Bronchial epithelial cell (primary cell): Measurements from ENCODE around the gene LKAAEAR1. TPM values are rescaled to one million over a fixed set of nuclear protein-coding genes. Genes with fewer than 3 reads are reported as not detected.

Source experiments
- DNase-seq: peaks from one replicate; pipeline ENCODE4 v3.0.0-alpha.2; 2010; ENCODE audit warnings: low read depth
- FAIRE-seq: peaks from 2 replicates; lab custom pipeline; 2011; peaks lifted over from hg19 to GRCh38; lab: Jason Lieb, UNC
- H3K27me3 ChIP-seq: 2 replicates; pipeline ENCODE4 v1.5.1; 2011; ENCODE audit warnings: low read length; ENCODE audit not compliant: control insufficient read depth, insufficient read depth
- H3K36me3 ChIP-seq: 2 replicates; pipeline ENCODE4 v1.5.1; 2011; ENCODE audit warnings: low read length; ENCODE audit not compliant: control insufficient read depth, insufficient read depth
- H3K4me3 ChIP-seq: 2 replicates; pipeline ENCODE4 v1.5.1; 2011; ENCODE audit warnings: mild to moderate bottlenecking, low read depth, low read length, control low read depth
- CTCF ChIP-seq: IDR thresholded peaks from 2 replicates; pipeline ENCODE4 v1.5.1; 2011; ENCODE audit warnings: mild to moderate bottlenecking, moderate library complexity, low read length, control low read depth, inconsistent platforms; ENCODE audit not compliant: insufficient read depth, severe bottlenecking
- total RNA-seq: library from RNA; depleted of rRNA; stranded (reverse); fragments of >200 nt; gene quantifications from 2 replicates; pipeline ENCODE4 v1.2.1, GENCODE V29; 2014

LKAAEAR1 gene
- total RNA-seq, 1 donor from 2014 or later: not detected

GRCh38 chr20:64037199-64037497, 47.0 kb downstream of the LKAAEAR1 start:
- Histone ChIP-seq H3K27me3 (peaks cover 1% of the 10 kb centered on the region), H3K36me3 (peaks cover 3% of the 10 kb centered on the region), H3K4me3 (no peak overlapping the region)
- DNase-seq (no peak), FAIRE-seq (no peak)
- no peak for TF ChIP-seq CTCF

- FAIRE-seq: no peak
- no peak for TF ChIP-seq CTCF
- H3K4me3 ChIP-seq: no peak overlapping the region
- H3K36me3 ChIP-seq: peaks cover 7% of the 10 kb centered on the region
- peaks cover 1% of the 10 kb centered on the region for H3K27me3 ChIP-seq
- DNase-seq: no peak
Measured at GRCh38 chr20:64036346-64037198, 47.6 kb downstream of the LKAAEAR1 start.

- peaks cover 1% of the 10 kb centered on the region for H3K27me3 ChIP-seq
- H3K36me3 ChIP-seq: peaks cover 7% of the 10 kb centered on the region
- TF ChIP-seq CTCF: no peak
- FAIRE-seq (no peak), DNase-seq (no peak)
- H3K4me3 ChIP-seq: no peak within 1 kb of the TSS
Measured at GRCh38 chr20:64035933-64036345, 48.3 kb downstream of the LKAAEAR1 start, which contains the start of gene C20orf204. Gene C20orf204, plus strand, starts transcription at chr20:64036182. Its CDS starts 142 bp downstream, at chr20:64036324.

GRCh38 chr20:64035066-64035932, 48.9 kb downstream of the LKAAEAR1 start:
- no peaks in the 10 kb centered on the region for H3K27me3 ChIP-seq
- FAIRE-seq (no peak), DNase-seq (no peak)
- TF ChIP-seq CTCF: no peak
- peaks cover 9% of the 10 kb centered on the region for H3K36me3 ChIP-seq
- no peak overlapping the region for H3K4me3 ChIP-seq

- Histone ChIP-seq H3K27me3 (no peaks in the 10 kb centered on the region), H3K4me3 (no peak overlapping the region), H3K36me3 (peaks cover 15% of the 10 kb centered on the region)
- no peak for TF ChIP-seq CTCF
- DNase-seq: no peak
- no peak for FAIRE-seq
Measured at GRCh38 chr20:64033981-64034493, 50.2 kb downstream of the LKAAEAR1 start.

Other genes with a start within 250 kb of the LKAAEAR1 start
- gene ABHD16B, start 222.9 kb downstream of the LKAAEAR1 start, total RNA-seq: not detected in 2 replicates
- gene TPD52L2, start 219.1 kb downstream of the LKAAEAR1 start, total RNA-seq: 172 and 184 TPM in 2 replicates
- 120 and 121 TPM in 2 replicates for gene DNAJC5, start 189.3 kb downstream of the LKAAEAR1 start, total RNA-seq
- gene UCKL1, start 128.0 kb downstream of the LKAAEAR1 start, total RNA-seq: 16.8 and 19.0 TPM in 2 replicates
- gene ZNF512B, start 114.5 kb downstream of the LKAAEAR1 start, total RNA-seq: 4.5 and 6.1 TPM in 2 replicates
- gene SAMD10, start 104.8 kb downstream of the LKAAEAR1 start, total RNA-seq: 1.1 and 2.7 TPM in 2 replicates
- gene PRPF6, start 103.3 kb downstream of the LKAAEAR1 start, total RNA-seq: 41.0 and 48.4 TPM in 2 replicates
- gene C20orf204, start 48.2 kb downstream of the LKAAEAR1 start, total RNA-seq: 0.53 and 1.2 TPM in 2 replicates
- not detected in 2 replicates for gene SOX18, start 34.8 kb downstream of the LKAAEAR1 start, total RNA-seq
- gene TCEA2, start 21.2 kb downstream of the LKAAEAR1 start, total RNA-seq: 5.1 and 5.5 TPM in 2 replicates
- gene RGS19, start 4.9 kb downstream of the LKAAEAR1 start, total RNA-seq: 6.1 and 6.7 TPM in 2 replicates
- under 0.01 and 0.13 TPM in 2 replicates for gene OPRL1, start 4.3 kb downstream of the LKAAEAR1 start, total RNA-seq
- gene NPBWR2, start 23.2 kb upstream of the LKAAEAR1 start, total RNA-seq: not detected in 2 replicates
- gene MYT1, start 80.1 kb upstream of the LKAAEAR1 start, total RNA-seq: not detected in 2 replicates
- 19.0 and 26.9 TPM in 2 replicates for gene PCMTD2, start 171.3 kb upstream of the LKAAEAR1 start, total RNA-seq